PC-9 (cell line): Measurements from ENCODE around the gene KIAA1958. TPM values are rescaled to one million over a fixed set of nuclear protein-coding genes. Genes with fewer than 3 reads are reported as not detected.

Experiments used
- BruUV-seq: library from RNA; stranded (reverse); fragments of 400-500 nt; replicated peaks from 2 replicates; lab custom pipeline; 2021; lab: Mats Ljungman, UMichigan
- CTCF ChIA-PET: fragments of 300-600 bp; sonication (Branson Sonifier 250); formaldehyde crosslinking; loops from one replicate; lab custom pipeline; 2022; ENCODE audit warnings: antibody characterized with exemption; lab: Charles Lee
- POLR2A ChIA-PET: fragments of 300-600 bp; sonication (Branson Sonifier 250); formaldehyde crosslinking; loops from one replicate; lab custom pipeline; 2022; ENCODE audit warnings: antibody characterized with exemption; ENCODE audit not compliant: unreplicated experiment; lab: Charles Lee
- DNase-seq, 2 experiments: peaks; one replicate each; pipeline versions ENCODE4 v3.0.0 to v3.0.0-alpha.2; 2015 to 2022; ENCODE audit warnings: mixed read lengths in 1 of 2
- H2AFZ ChIP-seq: fragments of 200-600 bp; sonication (generic); 2 replicates; pipeline ENCODE4 v1.8.1; 2017; ENCODE audit warnings: antibody characterized with exemption
- H3F3A ChIP-seq: fragments of 200-600 bp; sonication (generic); 2 replicates; pipeline ENCODE4 v1.8.1; 2017; ENCODE audit warnings: antibody characterized with exemption, mild to moderate bottlenecking, low read depth; ENCODE audit not compliant: insufficient read depth
- H3K27ac ChIP-seq: fragments of 200-600 bp; sonication (generic); 2 replicates; pipeline ENCODE4 v1.6.1; 2016; ENCODE audit warnings: mixed run types
- H3K27me3 ChIP-seq: fragments of 200-600 bp; sonication (generic); 2 replicates; pipeline ENCODE4 v1.6.1; 2016; ENCODE audit warnings: low read depth, mixed run types; ENCODE audit not compliant: insufficient read depth
- H3K36me3 ChIP-seq: fragments of 200-600 bp; sonication (generic); 2 replicates; pipeline ENCODE4 v1.6.1; 2016; ENCODE audit warnings: low read depth, mixed run types
- H3K4me1 ChIP-seq: fragments of 200-600 bp; sonication (generic); replicated peaks from 2 replicates; pipeline ENCODE4 v1.6.1; 2016; ENCODE audit warnings: mixed run types; ENCODE audit not compliant: insufficient read depth
- H3K4me2 ChIP-seq: fragments of 200-600 bp; sonication (generic); 2 replicates; pipeline ENCODE4 v1.6.1; 2017; ENCODE audit warnings: mixed run types
- H3K4me3 ChIP-seq: fragments of 200-600 bp; sonication (generic); 2 replicates; pipeline ENCODE4 v1.6.1; 2016; ENCODE audit warnings: mixed run types
- H3K79me2 ChIP-seq: fragments of 200-600 bp; sonication (generic); 2 replicates; pipeline ENCODE4 v1.6.1; 2017; ENCODE audit warnings: low read depth, mixed run types
- H3K9me2 ChIP-seq: fragments of 200-600 bp; sonication (generic); 2 replicates; pipeline ENCODE4 v1.8.1; 2017; ENCODE audit warnings: mild to moderate bottlenecking; ENCODE audit not compliant: insufficient read depth
- H3K9me3 ChIP-seq: fragments of 200-600 bp; sonication (generic); 2 replicates; pipeline ENCODE4 v1.8.1; 2016; ENCODE audit warnings: low read depth; ENCODE audit not compliant: insufficient read depth
- H4K20me1 ChIP-seq: fragments of 200-600 bp; sonication (generic); 2 replicates; pipeline ENCODE4 v1.8.1; 2017; ENCODE audit not compliant: insufficient read depth
- EZH2 ChIP-seq: fragments of 200-600 bp; sonication (generic); IDR thresholded peaks from 2 replicates; pipeline ENCODE4 v1.8.0; 2017; ENCODE audit warnings: antibody characterized with exemption, low read depth
- intact Hi-C: fragments of 100-400 bp; cut with micrococcal nuclease; formaldehyde crosslinking; loops from one replicate; pipeline ENCODE4 v1.10.0; 2022; ENCODE audit not compliant: unreplicated experiment
- total RNA-seq: library from RNA; stranded (reverse); gene quantifications from 2 replicates; pipeline ENCODE4 v1.2.3, GENCODE V29; 2021
- TF ChIP-seq, protein P1 (sequence below): fragments of 200-600 bp; sonication (generic); conservative IDR thresholded peaks from 2 replicates; pipeline ENCODE4 v1.6.1; 2017; ENCODE audit warnings: mixed run types, antibody characterized with exemption, mild to moderate bottlenecking, moderate library complexity

The KIAA1958 gene
- total RNA-seq, 1 experiment from 2014 or later: 19.5 TPM

GRCh38 chr9:112621018-112621655, 134.5 kb downstream of the KIAA1958 start:
- H3K4me2 ChIP-seq: no peak overlapping the region
- TF ChIP-seq, protein P1, sequence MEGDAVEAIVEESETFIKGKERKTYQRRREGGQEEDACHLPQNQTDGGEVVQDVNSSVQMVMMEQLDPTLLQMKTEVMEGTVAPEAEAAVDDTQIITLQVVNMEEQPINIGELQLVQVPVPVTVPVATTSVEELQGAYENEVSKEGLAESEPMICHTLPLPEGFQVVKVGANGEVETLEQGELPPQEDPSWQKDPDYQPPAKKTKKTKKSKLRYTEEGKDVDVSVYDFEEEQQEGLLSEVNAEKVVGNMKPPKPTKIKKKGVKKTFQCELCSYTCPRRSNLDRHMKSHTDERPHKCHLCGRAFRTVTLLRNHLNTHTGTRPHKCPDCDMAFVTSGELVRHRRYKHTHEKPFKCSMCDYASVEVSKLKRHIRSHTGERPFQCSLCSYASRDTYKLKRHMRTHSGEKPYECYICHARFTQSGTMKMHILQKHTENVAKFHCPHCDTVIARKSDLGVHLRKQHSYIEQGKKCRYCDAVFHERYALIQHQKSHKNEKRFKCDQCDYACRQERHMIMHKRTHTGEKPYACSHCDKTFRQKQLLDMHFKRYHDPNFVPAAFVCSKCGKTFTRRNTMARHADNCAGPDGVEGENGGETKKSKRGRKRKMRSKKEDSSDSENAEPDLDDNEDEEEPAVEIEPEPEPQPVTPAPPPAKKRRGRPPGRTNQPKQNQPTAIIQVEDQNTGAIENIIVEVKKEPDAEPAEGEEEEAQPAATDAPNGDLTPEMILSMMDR: no peak
- TF ChIP-seq EZH2: no peak
- H4K20me1 ChIP-seq: no peaks in the 10 kb centered on the region
- H3K79me2 ChIP-seq: no peaks in the 10 kb centered on the region
- H3K27me3 ChIP-seq: no peaks in the 10 kb centered on the region
- ChIA-PET POLR2A (no interaction called here), CTCF (no interaction called here)
- H3K4me3 ChIP-seq: no peak overlapping the region
- DNase-seq: no peak
- H3K4me1 ChIP-seq: no peaks in the 10 kb centered on the region
- no TSS peak for BruUV-seq
- H3F3A ChIP-seq: no peaks in the 10 kb centered on the region
- no peak overlapping the region for H3K27ac ChIP-seq
- no peaks in the 10 kb centered on the region for H3K9me3 ChIP-seq
- H3K36me3 ChIP-seq: no peaks in the 10 kb centered on the region
- H2AFZ ChIP-seq: no peak overlapping the region
- intact Hi-C loops: loop anchor here (10.0 kb wide), 1 partner anchor 126 kb away; no protein-coding TSS in a partner anchor
- H3K9me2 ChIP-seq: no peaks in the 10 kb centered on the region; the same call in 1 of the 2 replicates

DNA sequence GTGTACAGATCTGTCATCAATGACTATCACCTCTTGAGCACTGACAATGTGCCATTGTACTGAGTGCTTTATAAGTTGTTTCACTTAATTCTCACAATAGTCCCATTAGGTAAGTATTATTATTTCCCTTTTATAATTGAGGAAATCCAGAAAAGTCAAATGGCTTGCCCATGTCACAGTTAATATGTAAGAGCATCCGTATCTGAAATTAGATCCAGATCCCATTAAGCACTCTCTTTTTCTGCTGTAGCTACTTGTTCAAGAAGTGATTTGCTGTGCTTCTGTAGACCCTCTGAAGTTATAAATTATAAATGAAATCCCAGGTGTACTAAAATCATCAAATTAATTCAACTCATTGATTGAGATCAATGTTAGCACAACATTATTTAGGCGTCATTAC, 136.6 kb downstream of the KIAA1958 start:
- no peak overlapping the region for H3K4me3 ChIP-seq
- no peaks in the 10 kb centered on the region for H3K27me3 ChIP-seq
- H3K4me2 ChIP-seq: no peak overlapping the region
- DNase-seq: no peak
- no peaks in the 10 kb centered on the region for H4K20me1 ChIP-seq
- intact Hi-C loops: loop anchor here (10.0 kb wide), 1 partner anchor 128 kb away; no protein-coding TSS in a partner anchor
- no peak for TF ChIP-seq EZH2
- no peaks in the 10 kb centered on the region for H3K4me1 ChIP-seq
- no peaks in the 10 kb centered on the region for H3K36me3 ChIP-seq
- BruUV-seq: no TSS peak
- no peaks in the 10 kb centered on the region for H3K9me3 ChIP-seq
- H3K9me2 ChIP-seq: no peaks in the 10 kb centered on the region; the same call in 1 of the 2 replicates
- no peaks in the 10 kb centered on the region for H3F3A ChIP-seq
- H3K79me2 ChIP-seq: no peaks in the 10 kb centered on the region
- H3K27ac ChIP-seq: no peak overlapping the region
- no peak overlapping the region for H2AFZ ChIP-seq
- ChIA-PET CTCF (no interaction called here), POLR2A (no interaction called here)

GRCh38 chr9:112624711-112625707, 138.4 kb downstream of the KIAA1958 start:
- Histone ChIP-seq H3K9me3 (no peaks in the 10 kb centered on the region), H3F3A (no peaks in the 10 kb centered on the region), H3K9me2 (no peaks in the 10 kb centered on the region), H2AFZ (no peak overlapping the region), H3K27me3 (no peaks in the 10 kb centered on the region), H3K4me2 (no peak overlapping the region), H3K4me3 (no peak overlapping the region), H3K4me1 (no peaks in the 10 kb centered on the region), H3K36me3 (no peaks in the 10 kb centered on the region), H3K79me2 (no peaks in the 10 kb centered on the region), H3K27ac (no peak overlapping the region), H4K20me1 (no peaks in the 10 kb centered on the region)
- no TSS peak for BruUV-seq
- ChIA-PET POLR2A (no interaction called here), CTCF (interaction anchor here (0.7 kb wide), 1 partner anchor 80 kb away, joined by 4 read pairs; no protein-coding TSS in a partner anchor)
- TF ChIP-seq, protein P1: no peak
- TF ChIP-seq EZH2: no peak
- intact Hi-C loops: loop anchor here (10.0 kb wide), 1 partner anchor 130 kb away; no protein-coding TSS in a partner anchor
- DNase-seq: no peak
